K562 (cell line): ENCODE results near the gene HSPA5. TPM values are rescaled to one million over a fixed set of nuclear protein-coding genes. Genes with fewer than 3 reads are reported as not detected.

ENCODE experiments used
- GATAD2B ChIP-seq: fragments of 450-650 bp; IDR thresholded peaks from 2 replicates; pipeline ENCODE4 v1.6.1; 2017; ENCODE audit warnings: mild to moderate bottlenecking, borderline replicate concordance
- GTF2A2 ChIP-seq: IDR thresholded peaks from 2 replicates; pipeline ENCODE4 v1.6.1; 2016; ENCODE audit warnings: mild to moderate bottlenecking, missing genetic modification characterization, missing compliant biosample characterization
- NCOR1 ChIP-seq: fragments of 450-650 bp; IDR thresholded peaks from 2 replicates; pipeline ENCODE4 v1.6.1; 2016; ENCODE audit warnings: mild to moderate bottlenecking, moderate library complexity
- OTX1 ChIP-seq: fragments of 450-650 bp; formaldehyde crosslinking; IDR thresholded peaks from 2 replicates; pipeline ENCODE4 v1.4.0; 2022; ENCODE audit warnings: mild to moderate bottlenecking
- SAFB2 ChIP-seq: fragments of 200-400 bp; formaldehyde crosslinking; IDR thresholded peaks from 2 replicates; pipeline ENCODE4 v1.6.1; 2018; ENCODE audit warnings: borderline replicate concordance, low read length, low read depth, moderate library complexity; ENCODE audit not compliant: severe bottlenecking
- TAF9B ChIP-seq: fragments of 450-650 bp; IDR thresholded peaks from 2 replicates; pipeline ENCODE4 v1.6.1; 2018; ENCODE audit warnings: mild to moderate bottlenecking; ENCODE audit not compliant: partially characterized antibody
- polyA plus RNA-seq, 8 experiments: library from polyadenylated mRNA; depleted of rRNA in 4 of 8; stranded (reverse) in 5 of 8; unstranded in 3 of 8; fragments of >200 nt; fragmentation: Nextera tagmentation in 2 of 8; fragmentation: Illumina TruSeq in 1 of 8; extraction: Ambion mirVana in 2 of 8; extraction: Trizol in 1 of 8; gene quantifications; 2 replicates each; pipeline versions ENCODE4 v1.2.1 to v1.2.3, GENCODE V29; 2011 to 2014; ENCODE audit warnings: inconsistent platforms in 1 of 8, missing spikeins in 1 of 8
- total RNA-seq, 7 experiments: library from RNA; depleted of rRNA in 6 of 7; stranded (reverse); fragments of >200 nt in 6 of 7; fragmentation: Illumina TruSeq in 2 of 7; extraction: Trizol in 2 of 7; gene quantifications; 2 replicates each; pipeline versions ENCODE4 v1.2.1 to v1.2.3, GENCODE V29; 2011 to 2021; ENCODE audit warnings: low replicate concordance in 1 of 7
- TF ChIP-seq, protein P1 (sequence below): fragments of 450-650 bp; formaldehyde crosslinking; IDR thresholded peaks from 2 replicates; pipeline ENCODE4 v1.4.0; 2020; ENCODE audit warnings: mild to moderate bottlenecking
- TF ChIP-seq, protein P2 (sequence below): fragments of 250-450 bp; sonication (Bioruptor Pico); IDR thresholded peaks from 2 replicates; pipeline ENCODE4 v1.4.0; 2020; ENCODE audit warnings: mild to moderate bottlenecking, moderate library complexity
- TF ChIP-seq, protein P3 (sequence below): sonication (generic); formaldehyde crosslinking; IDR thresholded peaks from 2 replicates; pipeline ENCODE4 v1.8.0; 2023; ENCODE audit warnings: missing genetic modification reagents, mild to moderate bottlenecking, borderline replicate concordance
- TF ChIP-seq, protein P4 (sequence below): sonication (generic); formaldehyde crosslinking; IDR thresholded peaks from 2 replicates; pipeline ENCODE4 v1.8.1; 2023; ENCODE audit warnings: mild to moderate bottlenecking, missing genetic modification reagents
- TF ChIP-seq, protein P5 (sequence below): fragments of 150-350 bp; conservative IDR thresholded peaks from 2 replicates; pipeline ENCODE4 v1.6.1; 2014; ENCODE audit warnings: low read length
- TF ChIP-seq, protein P6 (sequence below): fragments of 250-450 bp; sonication (Bioruptor Pico); IDR thresholded peaks from 2 replicates; pipeline ENCODE4 v1.8.0; 2022; ENCODE audit warnings: moderate library complexity, mild to moderate bottlenecking, inconsistent platforms

HSPA5 gene
- total and polyA plus RNA-seq, 9 of the 15 experiments (the other 6 are each of a cell fraction or from before 2014, with no cell fraction given) = 48.0 to 265 (median 113) TPM

DNA sequence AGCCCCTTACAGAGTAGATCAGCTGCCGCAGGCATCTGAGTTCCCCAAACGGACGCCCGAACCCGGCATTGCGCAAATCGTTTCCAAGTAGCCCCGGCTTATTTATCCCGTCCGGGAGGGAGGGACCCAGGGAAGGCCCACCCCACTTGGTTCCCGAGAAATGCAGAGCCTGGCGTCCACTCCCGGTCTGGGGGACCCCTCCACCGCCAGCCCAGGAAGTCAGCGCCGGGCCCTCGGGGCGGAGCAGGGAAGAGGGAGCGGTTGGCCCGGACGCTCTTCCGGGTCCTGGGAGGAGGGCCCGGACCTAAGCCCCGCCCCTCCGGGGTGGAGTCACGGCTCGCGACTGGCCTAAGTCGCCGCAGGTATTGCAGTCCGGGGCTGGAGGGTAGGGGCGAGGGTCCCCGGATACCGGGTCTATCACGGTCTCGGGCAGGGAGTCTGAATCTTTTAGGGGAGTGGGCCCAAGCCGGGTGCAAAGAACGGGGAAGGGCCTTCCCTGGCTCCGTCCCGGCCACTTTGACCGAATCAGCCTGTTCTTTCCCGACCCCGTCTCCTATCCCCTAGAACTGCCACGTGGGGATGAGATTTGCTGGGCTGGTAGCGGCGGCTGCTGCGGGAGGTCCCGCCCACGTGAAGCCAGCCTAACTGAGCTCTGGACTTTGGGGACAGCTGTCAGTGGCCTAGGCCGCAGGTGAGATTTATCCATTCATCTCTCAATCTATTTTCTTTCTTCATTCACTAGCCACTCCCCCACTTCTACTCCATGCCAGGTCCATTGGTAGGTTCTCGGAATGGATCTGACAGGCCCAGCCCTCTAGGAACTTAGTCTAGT lies 40.7 kb downstream of the HSPA5 start, which contains the start of gene RABEPK (continued):
- TF ChIP-seq GATAD2B (no peak; the same call in none of the 2 replicates), OTX1 (no peak), GTF2A2 (tag) (no peak), TAF9B (peak; percentile 62), SAFB2 (no peak), NCOR1 (no peak)
- TF ChIP-seq, protein P1, sequence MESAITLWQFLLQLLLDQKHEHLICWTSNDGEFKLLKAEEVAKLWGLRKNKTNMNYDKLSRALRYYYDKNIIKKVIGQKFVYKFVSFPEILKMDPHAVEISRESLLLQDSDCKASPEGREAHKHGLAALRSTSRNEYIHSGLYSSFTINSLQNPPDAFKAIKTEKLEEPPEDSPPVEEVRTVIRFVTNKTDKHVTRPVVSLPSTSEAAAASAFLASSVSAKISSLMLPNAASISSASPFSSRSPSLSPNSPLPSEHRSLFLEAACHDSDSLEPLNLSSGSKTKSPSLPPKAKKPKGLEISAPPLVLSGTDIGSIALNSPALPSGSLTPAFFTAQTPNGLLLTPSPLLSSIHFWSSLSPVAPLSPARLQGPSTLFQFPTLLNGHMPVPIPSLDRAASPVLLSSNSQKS (CRISPR knock-in tag) = no peak
- TF ChIP-seq, protein P2, sequence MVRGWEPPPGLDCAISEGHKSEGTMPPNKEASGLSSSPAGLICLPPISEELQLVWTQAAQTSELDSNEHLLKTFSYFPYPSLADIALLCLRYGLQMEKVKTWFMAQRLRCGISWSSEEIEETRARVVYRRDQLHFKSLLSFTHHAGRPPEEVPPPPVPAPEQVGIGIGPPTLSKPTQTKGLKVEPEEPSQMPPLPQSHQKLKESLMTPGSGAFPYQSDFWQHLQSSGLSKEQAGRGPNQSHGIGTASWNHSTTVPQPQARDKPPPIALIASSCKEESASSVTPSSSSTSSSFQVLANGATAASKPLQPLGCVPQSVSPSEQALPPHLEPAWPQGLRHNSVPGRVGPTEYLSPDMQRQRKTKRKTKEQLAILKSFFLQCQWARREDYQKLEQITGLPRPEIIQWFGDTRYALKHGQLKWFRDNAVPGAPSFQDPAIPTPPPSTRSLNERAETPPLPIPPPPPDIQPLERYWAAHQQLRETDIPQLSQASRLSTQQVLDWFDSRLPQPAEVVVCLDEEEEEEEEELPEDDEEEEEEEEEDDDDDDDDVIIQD (CRISPR knock-in tag) = no peak
- TF ChIP-seq, protein P3, sequence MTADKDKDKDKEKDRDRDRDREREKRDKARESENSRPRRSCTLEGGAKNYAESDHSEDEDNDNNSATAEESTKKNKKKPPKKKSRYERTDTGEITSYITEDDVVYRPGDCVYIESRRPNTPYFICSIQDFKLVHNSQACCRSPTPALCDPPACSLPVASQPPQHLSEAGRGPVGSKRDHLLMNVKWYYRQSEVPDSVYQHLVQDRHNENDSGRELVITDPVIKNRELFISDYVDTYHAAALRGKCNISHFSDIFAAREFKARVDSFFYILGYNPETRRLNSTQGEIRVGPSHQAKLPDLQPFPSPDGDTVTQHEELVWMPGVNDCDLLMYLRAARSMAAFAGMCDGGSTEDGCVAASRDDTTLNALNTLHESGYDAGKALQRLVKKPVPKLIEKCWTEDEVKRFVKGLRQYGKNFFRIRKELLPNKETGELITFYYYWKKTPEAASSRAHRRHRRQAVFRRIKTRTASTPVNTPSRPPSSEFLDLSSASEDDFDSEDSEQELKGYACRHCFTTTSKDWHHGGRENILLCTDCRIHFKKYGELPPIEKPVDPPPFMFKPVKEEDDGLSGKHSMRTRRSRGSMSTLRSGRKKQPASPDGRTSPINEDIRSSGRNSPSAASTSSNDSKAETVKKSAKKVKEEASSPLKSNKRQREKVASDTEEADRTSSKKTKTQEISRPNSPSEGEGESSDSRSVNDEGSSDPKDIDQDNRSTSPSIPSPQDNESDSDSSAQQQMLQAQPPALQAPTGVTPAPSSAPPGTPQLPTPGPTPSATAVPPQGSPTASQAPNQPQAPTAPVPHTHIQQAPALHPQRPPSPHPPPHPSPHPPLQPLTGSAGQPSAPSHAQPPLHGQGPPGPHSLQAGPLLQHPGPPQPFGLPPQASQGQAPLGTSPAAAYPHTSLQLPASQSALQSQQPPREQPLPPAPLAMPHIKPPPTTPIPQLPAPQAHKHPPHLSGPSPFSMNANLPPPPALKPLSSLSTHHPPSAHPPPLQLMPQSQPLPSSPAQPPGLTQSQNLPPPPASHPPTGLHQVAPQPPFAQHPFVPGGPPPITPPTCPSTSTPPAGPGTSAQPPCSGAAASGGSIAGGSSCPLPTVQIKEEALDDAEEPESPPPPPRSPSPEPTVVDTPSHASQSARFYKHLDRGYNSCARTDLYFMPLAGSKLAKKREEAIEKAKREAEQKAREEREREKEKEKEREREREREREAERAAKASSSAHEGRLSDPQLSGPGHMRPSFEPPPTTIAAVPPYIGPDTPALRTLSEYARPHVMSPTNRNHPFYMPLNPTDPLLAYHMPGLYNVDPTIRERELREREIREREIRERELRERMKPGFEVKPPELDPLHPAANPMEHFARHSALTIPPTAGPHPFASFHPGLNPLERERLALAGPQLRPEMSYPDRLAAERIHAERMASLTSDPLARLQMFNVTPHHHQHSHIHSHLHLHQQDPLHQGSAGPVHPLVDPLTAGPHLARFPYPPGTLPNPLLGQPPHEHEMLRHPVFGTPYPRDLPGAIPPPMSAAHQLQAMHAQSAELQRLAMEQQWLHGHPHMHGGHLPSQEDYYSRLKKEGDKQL = no peak
- TF ChIP-seq, protein P4, sequence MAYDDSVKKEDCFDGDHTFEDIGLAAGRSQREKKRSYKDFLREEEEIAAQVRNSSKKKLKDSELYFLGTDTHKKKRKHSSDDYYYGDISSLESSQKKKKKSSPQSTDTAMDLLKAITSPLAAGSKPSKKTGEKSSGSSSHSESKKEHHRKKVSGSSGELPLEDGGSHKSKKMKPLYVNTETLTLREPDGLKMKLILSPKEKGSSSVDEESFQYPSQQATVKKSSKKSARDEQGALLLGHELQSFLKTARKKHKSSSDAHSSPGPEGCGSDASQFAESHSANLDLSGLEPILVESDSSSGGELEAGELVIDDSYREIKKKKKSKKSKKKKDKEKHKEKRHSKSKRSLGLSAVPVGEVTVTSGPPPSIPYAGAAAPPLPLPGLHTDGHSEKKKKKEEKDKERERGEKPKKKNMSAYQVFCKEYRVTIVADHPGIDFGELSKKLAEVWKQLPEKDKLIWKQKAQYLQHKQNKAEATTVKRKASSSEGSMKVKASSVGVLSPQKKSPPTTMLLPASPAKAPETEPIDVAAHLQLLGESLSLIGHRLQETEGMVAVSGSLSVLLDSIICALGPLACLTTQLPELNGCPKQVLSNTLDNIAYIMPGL = no peak
- TF ChIP-seq, protein P5, sequence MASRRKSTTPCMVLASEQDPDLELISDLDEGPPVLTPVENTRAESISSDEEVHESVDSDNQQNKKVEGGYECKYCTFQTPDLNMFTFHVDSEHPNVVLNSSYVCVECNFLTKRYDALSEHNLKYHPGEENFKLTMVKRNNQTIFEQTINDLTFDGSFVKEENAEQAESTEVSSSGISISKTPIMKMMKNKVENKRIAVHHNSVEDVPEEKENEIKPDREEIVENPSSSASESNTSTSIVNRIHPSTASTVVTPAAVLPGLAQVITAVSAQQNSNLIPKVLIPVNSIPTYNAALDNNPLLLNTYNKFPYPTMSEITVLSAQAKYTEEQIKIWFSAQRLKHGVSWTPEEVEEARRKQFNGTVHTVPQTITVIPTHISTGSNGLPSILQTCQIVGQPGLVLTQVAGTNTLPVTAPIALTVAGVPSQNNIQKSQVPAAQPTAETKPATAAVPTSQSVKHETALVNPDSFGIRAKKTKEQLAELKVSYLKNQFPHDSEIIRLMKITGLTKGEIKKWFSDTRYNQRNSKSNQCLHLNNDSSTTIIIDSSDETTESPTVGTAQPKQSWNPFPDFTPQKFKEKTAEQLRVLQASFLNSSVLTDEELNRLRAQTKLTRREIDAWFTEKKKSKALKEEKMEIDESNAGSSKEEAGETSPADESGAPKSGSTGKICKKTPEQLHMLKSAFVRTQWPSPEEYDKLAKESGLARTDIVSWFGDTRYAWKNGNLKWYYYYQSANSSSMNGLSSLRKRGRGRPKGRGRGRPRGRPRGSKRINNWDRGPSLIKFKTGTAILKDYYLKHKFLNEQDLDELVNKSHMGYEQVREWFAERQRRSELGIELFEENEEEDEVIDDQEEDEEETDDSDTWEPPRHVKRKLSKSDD = 0 out of 2 replicates have a peak, but pooled peaks have one; percentile 17
- TF ChIP-seq, protein P6, sequence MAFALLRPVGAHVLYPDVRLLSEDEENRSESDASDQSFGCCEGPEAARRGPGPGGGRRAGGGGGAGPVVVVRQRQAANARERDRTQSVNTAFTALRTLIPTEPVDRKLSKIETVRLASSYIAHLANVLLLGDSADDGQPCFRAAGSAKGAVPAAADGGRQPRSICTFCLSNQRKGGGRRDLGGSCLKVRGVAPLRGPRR (CRISPR knock-in tag) = no peak
